Measurements from ENCODE around the gene SMYD3.

SMYD3 gene

DNA sequence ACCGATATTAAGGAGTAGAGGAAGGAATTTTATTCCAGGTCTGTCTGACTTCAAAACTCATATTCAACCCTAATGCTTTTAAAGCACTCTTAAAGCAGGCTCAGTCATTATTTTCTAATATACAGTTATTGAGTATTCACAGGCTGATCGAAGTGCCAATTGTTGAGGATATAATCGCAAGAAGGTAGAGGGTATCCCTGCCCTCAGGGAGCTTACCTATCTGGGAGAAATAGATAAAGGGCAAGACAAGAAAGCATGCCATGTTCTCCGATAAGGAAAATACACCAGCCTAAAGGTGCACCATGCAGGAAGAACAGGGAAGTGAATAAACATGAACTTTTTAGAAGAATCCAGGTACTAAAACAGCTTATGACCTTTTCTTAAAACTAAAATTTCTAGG is 361.2 kb downstream of the SMYD3 start:
- no peak overlapping the region for H3K27ac ChIP-seq (ENCODE audit: low read depth, low read length)
- no peaks in the 10 kb centered on the region for H3K27me3 ChIP-seq (ENCODE audit: low read length)
- H4K20me1 ChIP-seq (ENCODE audit: low read depth, low read length), result no peaks in the 10 kb centered on the region
- TF ChIP-seq EZH2phosphoT487 (conservative IDR thresholded peaks at IDR 0.05; ENCODE audit: low read length), result no peak
- TF ChIP-seq, protein P1, sequence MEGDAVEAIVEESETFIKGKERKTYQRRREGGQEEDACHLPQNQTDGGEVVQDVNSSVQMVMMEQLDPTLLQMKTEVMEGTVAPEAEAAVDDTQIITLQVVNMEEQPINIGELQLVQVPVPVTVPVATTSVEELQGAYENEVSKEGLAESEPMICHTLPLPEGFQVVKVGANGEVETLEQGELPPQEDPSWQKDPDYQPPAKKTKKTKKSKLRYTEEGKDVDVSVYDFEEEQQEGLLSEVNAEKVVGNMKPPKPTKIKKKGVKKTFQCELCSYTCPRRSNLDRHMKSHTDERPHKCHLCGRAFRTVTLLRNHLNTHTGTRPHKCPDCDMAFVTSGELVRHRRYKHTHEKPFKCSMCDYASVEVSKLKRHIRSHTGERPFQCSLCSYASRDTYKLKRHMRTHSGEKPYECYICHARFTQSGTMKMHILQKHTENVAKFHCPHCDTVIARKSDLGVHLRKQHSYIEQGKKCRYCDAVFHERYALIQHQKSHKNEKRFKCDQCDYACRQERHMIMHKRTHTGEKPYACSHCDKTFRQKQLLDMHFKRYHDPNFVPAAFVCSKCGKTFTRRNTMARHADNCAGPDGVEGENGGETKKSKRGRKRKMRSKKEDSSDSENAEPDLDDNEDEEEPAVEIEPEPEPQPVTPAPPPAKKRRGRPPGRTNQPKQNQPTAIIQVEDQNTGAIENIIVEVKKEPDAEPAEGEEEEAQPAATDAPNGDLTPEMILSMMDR (IDR thresholded peaks at IDR 0.05; ENCODE audit: insufficient read depth, low read length, poor library complexity, severe bottlenecking), result no peak
- no peaks in the 10 kb centered on the region for H3K9me2 ChIP-seq (replicated peaks; ENCODE audit: insufficient read depth, low read length)
- H3K9me3 ChIP-seq (ENCODE audit: insufficient read depth, low read length), result peaks cover 25% of the 10 kb centered on the region; the same call in 1 of the 2 replicates
- no peak overlapping the region for H3K4me2 ChIP-seq (ENCODE audit: low read depth, low read length, poor library complexity, severe bottlenecking)
- H2AFZ ChIP-seq (ENCODE audit: low read depth, low read length, severe bottlenecking), result no peak overlapping the region
- H3K36me3 ChIP-seq (ENCODE audit: low read length), result 0 out of 2 replicates have a peak, but pooled peaks cover 6% of the 10 kb centered on the region
- no peaks in the 10 kb centered on the region for H3F3A ChIP-seq (ENCODE audit: insufficient read depth)
- no peak overlapping the region for H3K4me3 ChIP-seq (ENCODE audit: insufficient read depth, low read length, poor library complexity, severe bottlenecking)
- H3K9ac ChIP-seq (ENCODE audit: low read length), result no peak overlapping the region
- no peaks in the 10 kb centered on the region for H3K79me2 ChIP-seq (ENCODE audit: insufficient read depth, low read length)

DNA sequence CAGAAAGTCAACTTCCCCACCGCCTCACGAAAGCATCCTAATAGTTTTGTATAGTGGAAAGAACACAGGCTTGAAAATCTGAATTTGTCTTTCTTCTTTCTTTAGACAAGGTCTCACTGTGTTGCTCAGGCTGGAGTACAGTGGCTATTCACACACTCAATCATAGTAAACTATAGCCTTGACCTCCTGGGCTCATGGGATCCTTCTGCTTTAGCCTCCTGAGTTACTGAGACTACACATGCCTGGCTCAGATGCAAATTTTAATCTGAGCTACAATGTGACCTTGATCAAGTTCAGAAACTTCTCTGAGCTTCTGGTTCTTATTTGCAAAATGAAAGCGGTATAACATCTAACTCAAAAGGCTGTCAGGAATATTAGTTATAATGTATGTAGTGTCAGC is 362.1 kb downstream of the SMYD3 start:
- no peak for TF ChIP-seq EZH2phosphoT487 (conservative IDR thresholded peaks at IDR 0.05; ENCODE audit: low read length)
- TF ChIP-seq, protein P1 (IDR thresholded peaks at IDR 0.05; ENCODE audit: insufficient read depth, low read length, poor library complexity, severe bottlenecking), result no peak
- Histone ChIP-seq H3F3A (ENCODE audit: insufficient read depth) (no peaks in the 10 kb centered on the region), H2AFZ (ENCODE audit: low read depth, low read length, severe bottlenecking) (no peak overlapping the region), H3K9me2 (replicated peaks; ENCODE audit: insufficient read depth, low read length) (no peaks in the 10 kb centered on the region), H3K9ac (ENCODE audit: low read length) (no peak overlapping the region), H3K27me3 (ENCODE audit: low read length) (no peaks in the 10 kb centered on the region), H3K27ac (ENCODE audit: low read depth, low read length) (no peak overlapping the region), H3K4me2 (ENCODE audit: low read depth, low read length, poor library complexity, severe bottlenecking) (no peak overlapping the region), H3K79me2 (ENCODE audit: insufficient read depth, low read length) (no peaks in the 10 kb centered on the region), H4K20me1 (ENCODE audit: low read depth, low read length) (no peaks in the 10 kb centered on the region), H3K9me3 (ENCODE audit: insufficient read depth, low read length) (peaks cover 20% of the 10 kb centered on the region; the same call in 1 of the 2 replicates), H3K4me3 (ENCODE audit: insufficient read depth, low read length, poor library complexity, severe bottlenecking) (no peak overlapping the region), H3K36me3 (ENCODE audit: low read length) (0 out of 2 replicates have a peak, but pooled peaks cover 2% of the 10 kb centered on the region)

DNA sequence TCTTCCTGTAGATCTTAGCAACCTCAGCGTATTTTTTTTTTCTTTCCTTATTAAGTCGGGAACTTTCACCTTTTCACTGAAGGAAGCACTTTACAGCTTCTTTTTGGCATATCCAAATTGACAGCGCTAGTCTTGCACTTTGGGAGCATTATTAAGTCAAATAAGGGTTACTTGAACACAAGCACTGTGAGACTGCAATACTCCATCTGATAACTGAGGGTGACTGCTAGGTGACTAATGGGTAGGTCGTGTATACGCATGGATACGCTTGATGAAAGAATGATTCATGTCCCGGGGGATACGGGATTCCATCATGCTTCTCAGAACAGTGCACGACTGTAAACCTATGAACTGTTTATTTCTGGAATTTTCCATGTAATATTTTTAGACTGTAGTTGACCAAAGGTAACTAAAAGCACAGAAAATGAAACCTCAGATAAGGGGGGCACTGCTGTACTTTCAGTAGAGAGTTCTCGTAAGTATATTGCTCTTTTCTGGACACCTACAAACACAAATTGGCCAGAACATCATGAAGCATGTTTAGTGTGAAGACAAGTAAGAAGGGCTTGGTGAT is 364.7 kb downstream of the SMYD3 start:
- Histone ChIP-seq H3K27me3 (ENCODE audit: low read length) (no peaks in the 10 kb centered on the region), H3F3A (ENCODE audit: insufficient read depth) (no peaks in the 10 kb centered on the region), H3K9ac (ENCODE audit: low read length) (no peak overlapping the region), H3K9me2 (replicated peaks; ENCODE audit: insufficient read depth, low read length) (no peaks in the 10 kb centered on the region), H3K9me3 (ENCODE audit: insufficient read depth, low read length) (no peaks in the 10 kb centered on the region), H3K4me2 (ENCODE audit: low read depth, low read length, poor library complexity, severe bottlenecking) (no peak overlapping the region), H3K36me3 (ENCODE audit: low read length) (no peaks in the 10 kb centered on the region), H2AFZ (ENCODE audit: low read depth, low read length, severe bottlenecking) (no peak overlapping the region), H4K20me1 (ENCODE audit: low read depth, low read length) (no peaks in the 10 kb centered on the region), H3K27ac (ENCODE audit: low read depth, low read length) (no peak overlapping the region), H3K79me2 (ENCODE audit: insufficient read depth, low read length) (no peaks in the 10 kb centered on the region), H3K4me3 (ENCODE audit: insufficient read depth, low read length, poor library complexity, severe bottlenecking) (no peak overlapping the region)
- TF ChIP-seq, protein P1 (IDR thresholded peaks at IDR 0.05; ENCODE audit: insufficient read depth, low read length, poor library complexity, severe bottlenecking), result no peak
- TF ChIP-seq EZH2phosphoT487 (conservative IDR thresholded peaks at IDR 0.05; ENCODE audit: low read length), result no peak
